HG02571 (cell line): ENCODE data around the gene MACROD2.
"Not testable (repeated sequence)": the region's sequence is repeated elsewhere in the genome, so short reads cannot be mapped to it uniquely, and the experiment has no call there.

ENCODE experiments used
- ATAC-seq: cut with Tn5 transposase; IDR thresholded peaks from one replicate; pipeline ENCODE4 v1.9.1; 2021; ENCODE audit warnings: mild to moderate bottlenecking, moderate library complexity; ENCODE audit not compliant: unreplicated experiment

MACROD2 gene

DNA sequence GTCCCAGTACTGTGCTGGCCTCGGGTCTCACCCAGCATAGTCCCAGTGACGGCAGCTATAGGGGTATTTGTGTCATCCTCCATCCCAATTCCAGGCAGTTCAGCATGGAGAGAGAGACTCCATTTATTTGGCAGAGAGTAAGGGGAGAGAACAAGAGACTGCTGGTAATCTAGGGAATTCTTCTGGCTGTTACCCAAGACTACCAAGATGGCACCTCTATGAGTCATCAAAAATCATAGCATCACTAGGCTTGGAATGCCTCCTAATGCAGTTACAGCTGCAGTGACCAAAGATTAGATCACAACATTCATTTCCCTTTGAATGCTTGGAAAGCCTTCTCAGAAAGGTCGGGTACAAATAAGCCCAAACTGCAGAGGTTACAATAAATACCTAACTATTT, 1002.5 kb downstream of the MACROD2 start:
- ATAC-seq: no peak

DNA sequence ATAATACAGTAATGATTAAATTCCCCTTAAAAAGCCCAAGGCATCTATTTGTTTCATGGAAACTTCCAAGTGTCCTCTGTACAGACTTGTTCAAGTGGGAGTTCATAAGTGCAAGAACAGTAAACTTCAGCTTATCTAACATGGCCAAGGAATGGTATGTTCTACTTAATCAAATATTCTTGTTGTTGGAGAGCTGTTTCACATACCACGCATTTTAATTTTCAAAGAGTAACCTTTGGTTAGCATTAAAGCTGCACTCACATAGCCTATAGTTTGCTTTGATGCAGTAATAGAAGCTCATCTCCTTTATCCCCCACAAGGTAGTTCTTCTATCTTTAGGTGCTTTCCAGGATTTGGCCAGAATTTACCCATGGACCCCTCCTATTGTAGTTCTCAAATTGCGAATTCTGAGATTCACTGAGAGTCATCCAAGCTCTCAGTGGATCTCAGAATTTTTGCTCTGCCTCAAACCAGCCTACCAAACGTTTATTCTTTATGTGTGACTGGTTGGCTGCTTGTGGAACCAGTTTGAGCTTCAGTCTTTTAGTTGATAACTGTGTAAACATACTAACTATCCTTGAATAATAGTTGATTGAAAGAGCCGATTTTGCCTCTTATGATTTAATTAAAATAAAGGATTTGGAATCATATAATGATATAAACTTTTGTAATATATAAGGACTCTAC, 1010.1 kb downstream of the MACROD2 start:
- no peak for ATAC-seq

DNA sequence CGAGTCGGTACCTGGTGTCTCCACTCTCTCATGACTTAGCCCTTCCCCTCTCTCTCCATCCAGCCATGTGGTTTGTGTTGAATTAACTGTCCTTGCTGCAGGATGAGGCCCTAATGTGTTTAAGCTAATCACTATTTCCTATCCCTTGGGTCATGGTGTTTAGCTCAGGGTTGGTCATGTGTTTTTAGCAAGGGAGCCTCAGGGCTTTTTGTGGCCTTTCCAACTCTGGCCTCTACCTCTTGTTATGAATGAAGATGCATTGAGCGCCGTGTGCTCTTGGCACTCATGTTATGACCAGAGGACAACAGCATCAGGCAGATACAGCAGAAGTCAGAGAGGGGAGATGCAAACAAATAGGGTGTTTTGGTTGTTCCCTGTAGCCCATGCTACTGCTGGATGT, 1016.3 kb downstream of the MACROD2 start:
- no peak for ATAC-seq

DNA sequence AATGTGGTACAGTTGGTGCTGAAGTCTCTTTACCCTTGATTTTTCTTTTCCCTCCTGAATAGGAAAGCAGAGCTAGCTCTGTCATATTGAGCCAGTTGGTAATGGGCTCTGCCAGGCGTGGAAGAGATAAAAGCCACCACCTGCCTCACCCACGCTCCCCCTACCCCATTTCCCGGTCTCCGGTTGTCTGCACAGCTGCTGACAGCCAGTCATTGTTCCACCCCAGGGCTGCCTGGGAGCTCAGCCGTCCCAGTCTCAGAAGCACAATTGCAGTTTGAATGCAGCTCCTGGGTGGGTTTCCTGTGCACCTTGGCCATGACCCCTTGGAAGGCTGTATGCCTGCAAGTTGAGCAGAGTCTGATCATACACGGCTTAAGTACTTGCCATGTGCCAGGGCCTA, 1017.2 kb downstream of the MACROD2 start:
- ATAC-seq: no peak

DNA sequence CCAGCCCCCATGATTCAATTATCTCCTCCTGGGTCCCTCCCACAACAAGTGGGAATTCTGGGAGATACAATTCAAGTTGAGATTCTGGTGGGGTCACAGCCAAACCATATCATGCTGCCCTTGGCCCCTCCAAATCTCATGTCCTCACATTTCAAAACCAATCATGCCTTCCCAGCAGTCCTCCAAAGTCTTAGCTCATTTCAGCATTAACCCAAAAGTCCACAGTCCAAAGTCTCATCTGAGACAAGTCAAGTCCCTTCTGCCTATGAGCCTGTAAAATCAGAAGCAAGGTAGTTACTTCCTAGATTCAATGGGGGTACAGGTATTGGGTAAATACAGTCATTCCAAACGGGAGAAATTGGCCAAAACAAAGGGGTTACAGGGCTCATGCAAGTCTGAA, 1021.6 kb downstream of the MACROD2 start:
- not testable (repeated sequence) for ATAC-seq

DNA sequence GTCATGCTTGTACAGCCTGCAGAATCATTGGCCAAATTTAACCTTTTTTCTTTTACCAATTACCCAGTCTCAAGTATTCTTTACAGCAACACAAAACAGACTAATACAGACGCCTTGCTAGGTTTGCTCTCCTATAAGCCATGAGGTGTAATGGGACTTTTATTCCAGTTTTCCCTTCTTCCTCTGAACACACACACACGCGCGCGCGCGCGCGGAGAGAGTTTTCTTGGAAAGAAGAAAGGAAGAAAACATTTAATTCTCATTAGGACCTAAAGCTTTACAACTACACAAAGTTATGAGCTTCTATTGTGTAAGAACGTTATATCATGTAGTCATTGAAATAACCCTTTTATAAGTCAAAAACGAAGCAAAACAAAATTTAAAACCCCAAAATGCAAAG, 1023.6 kb downstream of the MACROD2 start:
- ATAC-seq: no peak

DNA sequence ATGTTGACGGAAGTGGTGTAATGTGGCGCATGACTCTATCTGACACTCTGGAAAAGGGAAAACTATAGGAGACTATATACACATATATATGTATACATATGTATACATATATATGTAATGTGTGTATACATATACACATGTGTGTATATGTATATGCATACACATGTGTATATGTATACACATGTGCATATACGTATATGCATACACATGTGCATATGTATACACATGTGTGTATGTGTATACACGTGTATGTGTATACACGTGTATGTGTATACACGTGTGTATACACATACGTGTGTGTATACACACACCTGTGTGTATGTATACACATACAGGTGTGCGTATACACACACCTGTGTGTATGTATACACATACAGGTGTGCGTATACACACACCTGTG, 1025.5 kb downstream of the MACROD2 start:
- no peak for ATAC-seq

DNA sequence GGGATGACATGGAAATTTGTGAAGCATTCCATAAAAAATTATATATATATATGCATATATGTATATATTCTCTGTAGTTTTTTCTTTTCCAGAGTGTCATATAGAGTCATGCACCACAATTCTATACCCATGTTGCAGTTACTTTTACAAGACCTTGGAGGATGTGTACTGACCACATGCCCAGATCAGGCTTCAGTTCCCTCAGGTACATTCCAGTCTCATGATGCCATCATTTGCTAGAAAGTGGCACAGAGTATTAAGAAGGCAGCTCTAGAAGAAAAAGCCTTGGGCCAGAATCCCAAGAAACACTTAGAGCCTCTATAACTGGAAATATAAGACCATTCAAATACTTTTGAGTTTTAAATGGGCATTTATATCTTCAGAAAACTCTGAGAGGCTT, 1027.6 kb downstream of the MACROD2 start:
- ATAC-seq: no peak

DNA sequence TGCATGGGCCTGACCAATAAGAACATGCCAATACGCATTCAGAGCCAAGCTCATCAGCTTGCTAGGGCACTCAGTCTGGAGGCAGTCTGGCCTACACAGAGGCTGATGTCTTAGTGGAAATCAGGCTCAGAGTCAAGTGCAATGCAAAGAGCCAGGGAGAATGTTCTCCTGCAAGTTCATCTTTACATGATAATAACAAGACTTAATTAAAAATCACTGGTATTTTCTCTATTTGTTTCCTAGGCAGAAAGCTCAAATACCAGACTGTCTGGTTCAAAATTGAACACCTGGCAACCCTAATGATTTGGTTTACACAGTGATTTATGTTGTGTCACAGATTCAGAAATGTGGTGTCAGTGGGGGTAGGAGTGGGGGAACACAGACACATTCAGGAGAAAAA, 1031.4 kb downstream of the MACROD2 start:
- no peak for ATAC-seq

DNA sequence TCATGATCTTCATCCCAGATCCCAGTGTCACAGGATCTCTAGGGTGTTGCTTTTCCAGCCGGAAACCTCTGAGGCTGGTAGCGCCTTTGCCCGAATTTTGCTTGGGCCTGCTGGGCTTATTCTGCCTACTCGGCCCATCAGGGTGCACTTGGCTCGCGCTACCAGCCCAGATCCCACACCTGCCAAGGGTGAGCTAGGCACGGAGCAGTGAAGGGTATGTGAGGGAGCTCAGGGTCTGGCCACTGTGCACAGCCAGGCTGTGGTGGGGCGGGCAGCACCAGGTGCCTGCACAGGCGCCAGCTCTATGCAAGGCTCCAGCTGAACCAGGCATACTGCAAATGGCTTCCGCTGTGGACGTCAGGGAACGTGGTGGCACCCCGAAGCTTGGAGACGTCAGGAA, 1035.5 kb downstream of the MACROD2 start:
- no peak for ATAC-seq

DNA sequence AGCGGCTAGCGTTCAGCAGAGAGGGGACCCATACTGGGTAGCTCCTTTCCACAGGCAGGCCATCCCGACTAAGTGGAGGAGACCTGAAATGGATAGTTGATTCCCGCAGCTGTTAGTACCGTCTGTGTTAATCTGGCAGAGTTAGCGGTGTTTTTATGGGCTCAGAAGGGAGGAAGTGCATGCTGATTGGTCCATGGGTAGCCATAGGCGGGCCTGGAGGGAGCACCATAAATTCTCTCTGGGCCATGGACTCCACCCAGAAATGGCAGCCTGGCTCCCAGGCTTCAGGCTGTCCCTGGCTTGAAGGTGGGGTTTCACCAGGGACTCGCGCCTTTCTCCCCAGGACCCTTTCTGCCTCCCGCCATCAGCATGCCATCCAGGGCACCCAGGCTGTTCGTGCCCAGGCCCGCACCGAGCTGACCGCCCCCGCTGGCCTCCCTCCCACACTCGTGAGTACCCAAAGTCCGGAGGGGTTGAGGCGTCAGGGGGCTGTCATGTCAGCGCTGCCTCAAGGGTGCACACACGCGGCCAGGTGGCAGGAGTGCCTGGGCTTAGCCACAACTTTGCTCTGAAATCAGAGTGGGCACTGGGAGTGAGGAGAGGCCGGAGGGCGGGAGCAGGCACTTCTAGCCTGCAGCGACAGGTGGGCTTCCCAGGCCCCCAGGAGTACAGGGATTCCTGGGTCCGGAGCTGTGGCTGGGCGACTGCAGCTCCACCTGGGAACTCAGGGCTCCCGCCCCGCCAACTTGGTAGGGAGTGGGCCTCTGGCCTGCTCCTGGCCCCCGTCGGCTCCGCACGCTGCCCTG, 1036.4 kb downstream of the MACROD2 start:
- no peak for ATAC-seq

DNA sequence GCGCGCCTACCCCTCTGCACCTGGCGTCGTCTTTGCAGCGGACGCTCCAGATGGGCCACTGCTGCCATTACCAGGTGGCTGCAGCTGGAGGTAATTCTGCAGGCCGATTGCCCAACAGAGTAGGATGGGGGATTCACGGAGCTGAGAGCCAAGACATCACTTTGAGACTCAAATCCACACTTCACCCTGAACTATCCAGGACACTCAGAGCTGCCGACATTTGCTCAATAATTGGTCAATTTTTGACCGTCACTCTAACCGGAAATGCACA, 1037.0 kb downstream of the MACROD2 start:
- no peak for ATAC-seq

DNA sequence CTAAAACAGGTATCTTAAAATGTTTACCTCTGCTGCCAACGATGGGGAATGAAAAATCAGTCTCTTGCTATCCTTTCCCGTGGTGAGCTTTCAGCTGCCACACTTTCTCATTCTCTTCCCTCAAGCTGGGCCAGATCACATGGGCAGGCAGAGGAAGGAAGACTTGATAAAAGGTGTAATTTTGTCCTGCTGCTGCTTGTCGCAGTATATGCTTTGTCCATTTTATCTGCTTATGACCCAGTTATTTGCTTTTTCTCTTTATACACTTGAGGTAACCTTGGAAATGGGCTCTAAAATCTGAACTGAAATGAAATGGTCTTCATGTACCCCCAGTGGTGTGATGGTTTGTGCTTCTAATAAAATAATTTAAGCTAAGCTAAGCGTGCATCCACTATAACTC, 1038.0 kb downstream of the MACROD2 start:
- no peak for ATAC-seq

DNA sequence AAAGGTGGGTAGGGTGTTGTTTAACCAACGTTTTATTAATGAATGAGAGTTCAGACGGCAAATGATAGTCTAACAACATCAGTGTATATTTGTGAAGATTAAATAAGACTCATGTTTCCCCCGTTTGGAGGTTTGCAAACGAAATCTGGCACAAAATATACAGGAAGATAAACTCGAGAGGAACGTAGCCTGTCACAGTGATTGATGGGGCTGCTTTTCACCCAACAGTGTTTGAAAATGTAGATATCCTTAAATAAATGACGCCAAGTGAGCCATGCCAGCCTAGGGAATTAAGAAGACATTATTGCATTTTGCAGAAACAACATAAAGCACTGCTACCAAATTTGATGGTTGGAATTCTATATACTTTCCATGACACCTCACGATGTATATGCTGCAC, 1038.6 kb downstream of the MACROD2 start:
- ATAC-seq: no peak

DNA sequence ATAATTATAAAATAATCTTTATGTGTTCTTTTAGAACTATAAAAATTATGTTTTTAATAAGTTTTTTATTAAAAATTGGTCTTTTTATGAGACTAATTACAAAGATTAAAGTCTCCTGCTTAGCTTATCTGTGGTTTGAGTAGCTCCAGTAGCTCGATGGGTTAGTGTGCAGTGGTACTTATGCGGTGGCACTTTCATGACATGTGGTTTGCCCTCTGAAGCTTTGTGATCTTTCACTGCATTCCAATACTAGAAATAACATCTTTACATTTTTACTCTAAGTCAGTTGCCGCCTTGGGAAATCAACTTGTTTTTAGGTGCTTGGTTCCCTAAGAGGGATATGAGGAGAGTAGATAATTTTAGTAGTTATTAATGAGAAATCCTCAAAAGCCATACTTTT, 1041.6 kb downstream of the MACROD2 start:
- ATAC-seq: no peak

DNA sequence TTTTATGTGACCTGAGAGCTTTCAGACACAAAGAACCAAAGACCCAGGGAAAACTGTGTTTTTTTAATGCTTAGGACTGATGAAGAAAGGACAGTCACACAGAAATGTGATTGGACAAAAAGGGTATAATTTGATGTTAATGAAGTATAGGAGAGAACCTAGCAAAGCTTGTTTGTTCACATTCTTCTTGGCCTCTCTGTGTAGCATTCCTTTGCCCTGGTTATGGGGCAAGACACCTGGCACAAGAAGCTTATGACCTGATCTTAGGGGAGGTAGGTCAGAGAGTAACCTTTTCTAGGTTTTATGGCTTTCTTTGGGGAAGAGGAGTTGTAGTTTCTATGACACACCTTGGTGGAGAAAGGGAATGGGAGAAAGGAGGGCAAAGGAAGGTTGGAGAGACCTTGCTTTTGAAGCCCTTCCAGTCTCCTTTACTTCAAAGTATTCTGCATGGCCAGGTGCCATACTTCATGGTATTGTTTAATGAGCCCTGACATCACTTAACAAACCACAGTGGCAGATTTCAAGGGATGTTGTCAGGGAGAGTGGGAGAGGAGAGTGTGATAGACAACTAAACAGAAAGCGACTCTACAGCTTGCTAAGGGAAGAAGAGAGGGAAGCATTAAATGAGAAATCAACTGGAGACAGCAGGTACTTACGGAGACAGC, 1043.9 kb downstream of the MACROD2 start:
- no peak for ATAC-seq

DNA sequence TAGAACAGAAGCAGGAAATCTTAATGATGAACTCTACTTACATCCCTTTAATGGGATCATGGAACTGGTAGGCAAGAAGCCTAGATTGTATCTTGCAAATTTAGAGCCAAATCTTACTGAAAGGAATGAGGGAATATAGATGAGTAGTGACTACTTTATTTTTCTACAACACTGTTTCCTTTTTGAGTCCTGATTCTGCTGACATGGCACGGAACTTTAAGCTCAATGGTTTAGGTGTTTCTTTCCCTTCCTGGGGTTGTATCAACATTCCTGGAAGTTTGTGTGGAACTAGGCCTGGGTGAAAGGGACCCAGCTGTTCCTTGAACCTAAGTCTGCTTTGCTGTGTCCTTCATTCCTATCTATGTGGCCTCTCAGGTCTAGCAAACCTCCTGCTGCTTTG, 1047.4 kb downstream of the MACROD2 start:
- no peak for ATAC-seq

DNA sequence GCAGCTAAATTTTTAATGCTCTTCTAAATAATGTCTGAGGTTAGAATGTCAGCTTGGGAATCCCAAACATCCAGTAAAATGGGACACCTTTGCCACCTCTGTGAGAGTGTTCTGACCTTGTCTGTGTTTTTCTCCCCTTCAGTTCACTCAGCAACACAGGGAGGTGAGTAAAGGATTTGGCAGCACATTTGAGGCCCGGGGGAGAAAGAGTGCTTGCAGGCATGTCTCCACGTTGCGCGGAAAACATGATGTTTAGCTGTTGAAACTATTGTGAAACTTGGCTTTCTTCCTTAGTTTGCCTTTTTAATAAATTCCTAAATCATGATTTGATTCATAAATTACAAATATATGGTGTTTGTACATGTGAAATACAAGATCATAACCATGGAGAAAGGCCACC, 1049.9 kb downstream of the MACROD2 start:
- no peak for ATAC-seq

DNA sequence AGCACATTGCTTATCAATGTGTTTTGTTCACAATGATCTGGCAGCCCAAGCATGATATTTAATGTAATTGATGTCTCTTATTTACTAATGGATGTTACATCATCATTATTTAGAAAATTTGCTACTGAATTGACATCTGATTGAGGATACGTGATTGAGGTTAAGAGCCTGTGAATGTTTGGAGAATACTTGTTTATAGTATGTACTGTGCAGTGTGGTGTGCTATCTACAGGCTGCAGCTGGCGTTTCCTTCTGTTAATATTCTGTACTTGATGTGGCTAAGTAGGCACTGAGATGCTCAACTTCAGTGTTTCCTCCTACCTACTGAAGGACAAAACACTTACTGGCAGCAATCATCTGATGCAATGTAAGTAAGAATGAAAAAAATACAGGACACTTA, 1051.7 kb downstream of the MACROD2 start:
- no peak for ATAC-seq

DNA sequence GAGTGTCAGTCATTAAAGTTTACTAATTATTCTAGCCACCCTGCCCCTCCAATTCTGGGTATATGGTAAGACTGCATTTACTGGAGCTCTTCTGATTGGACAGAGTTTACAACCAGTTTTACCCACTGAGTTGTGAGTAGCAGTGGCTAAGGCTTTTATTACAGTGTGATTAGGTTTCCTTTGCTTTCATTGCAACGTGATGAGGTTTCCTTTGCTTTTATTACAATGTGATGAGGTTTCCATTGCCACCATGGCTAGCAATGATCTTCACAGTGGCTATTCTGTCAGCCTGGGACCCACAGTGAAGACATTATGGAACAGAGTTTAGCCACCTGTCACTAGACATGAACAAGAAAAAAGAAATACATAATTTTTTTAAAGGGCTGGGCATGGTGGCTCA, 1052.3 kb downstream of the MACROD2 start:
- no peak for ATAC-seq

DNA sequence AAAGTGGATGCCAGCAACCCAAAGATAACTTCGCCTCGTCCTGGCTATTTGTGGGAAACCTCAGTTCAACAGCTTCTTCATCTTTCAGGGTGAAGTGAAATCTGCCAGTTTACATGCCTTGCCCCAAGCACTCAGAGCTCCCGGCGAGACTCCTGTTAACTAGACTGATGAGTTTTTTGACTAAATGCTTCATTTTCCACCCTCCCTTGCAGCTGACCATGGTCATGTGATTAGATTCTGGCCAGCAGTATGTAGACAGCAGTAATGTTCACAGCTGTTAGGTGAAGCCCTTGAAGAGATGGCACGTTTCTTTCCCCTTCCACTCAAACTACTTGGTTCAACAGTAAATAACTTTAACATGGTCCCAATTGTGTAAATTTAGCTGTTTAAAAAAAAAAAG, 1060.9 kb downstream of the MACROD2 start:
- ATAC-seq: no peak

DNA sequence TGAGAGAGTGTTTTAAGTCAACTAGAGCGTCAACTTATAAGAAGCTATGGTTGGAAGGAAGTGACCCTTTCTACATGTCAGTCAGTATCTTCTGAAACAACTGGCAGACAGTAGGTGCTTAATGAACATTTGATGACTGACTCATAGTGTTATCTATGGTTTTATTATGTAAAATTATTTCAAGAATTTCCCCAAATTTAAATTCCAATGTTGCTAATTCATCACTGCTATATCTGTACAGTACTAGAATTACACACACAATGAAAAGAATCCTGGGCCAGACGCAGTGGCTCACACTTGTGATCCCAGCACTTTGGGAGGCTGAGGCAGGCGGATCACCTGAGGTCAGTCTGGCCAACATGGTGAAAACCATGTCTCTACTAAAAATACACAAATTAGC, 1063.5 kb downstream of the MACROD2 start:
- no peak for ATAC-seq
